Glutamatergic neuron (in vitro differentiated cells): ENCODE results near the gene CNOT11. TPM values are rescaled to one million over a fixed set of nuclear protein-coding genes. Genes with fewer than 3 reads are reported as not detected.

Experiments used
- DNase-seq: peaks from one replicate; pipeline ENCODE4 v3.0.0; 2022
- H3K27ac Mint-ChIP-seq: one replicate; pipeline ENCODE4 v1.8.0; 2020; ENCODE audit warnings: mild to moderate bottlenecking, mixed read lengths, inconsistent platforms; ENCODE audit not compliant: unreplicated experiment
- H3K27me3 Mint-ChIP-seq: one replicate; pipeline ENCODE4 v1.8.0; 2020; ENCODE audit warnings: mild to moderate bottlenecking, moderate library complexity, mixed read lengths, inconsistent platforms; ENCODE audit not compliant: unreplicated experiment
- H3K36me3 Mint-ChIP-seq: one replicate; pipeline ENCODE4 v1.8.0; 2020; ENCODE audit warnings: mild to moderate bottlenecking, mixed read lengths, inconsistent platforms; ENCODE audit not compliant: unreplicated experiment
- H3K4me1 Mint-ChIP-seq: one replicate; pipeline ENCODE4 v1.8.0; 2020; ENCODE audit warnings: mild to moderate bottlenecking, low read depth, mixed read lengths, inconsistent platforms; ENCODE audit not compliant: unreplicated experiment
- H3K4me3 Mint-ChIP-seq: one replicate; pipeline ENCODE4 v1.8.0; 2020; ENCODE audit warnings: mild to moderate bottlenecking, mixed read lengths, inconsistent platforms; ENCODE audit not compliant: unreplicated experiment
- H3K9me3 Mint-ChIP-seq: one replicate; pipeline ENCODE4 v1.8.0; 2020; ENCODE audit warnings: mild to moderate bottlenecking, moderate library complexity, mixed read lengths, inconsistent platforms; ENCODE audit not compliant: unreplicated experiment
- CTCF ChIP-seq: fragments of 200-600 bp; sonication (generic); IDR thresholded peaks from one replicate; pipeline ENCODE4 v1.5.0; 2021; ENCODE audit not compliant: partially characterized antibody, unreplicated experiment
- total RNA-seq: library from RNA; stranded (reverse); fragmentation: NEBNext Ultra II Directional; extraction: Animal tissue kit (Norgen Biotek cat#: 25700); gene quantifications from one replicate; pipeline ENCODE4 v1.2.1, GENCODE V29; 2021; ENCODE audit not compliant: unreplicated experiment

CNOT11 gene
- total RNA-seq, 1 donor from 2014 or later: 35.6 TPM

- Mint-ChIP-seq H3K4me3 (no peak overlapping the region), H3K4me1 (peaks cover 10% of the 10 kb centered on the region), H3K9me3 (peaks cover 8% of the 10 kb centered on the region), H3K27me3 (peaks cover 5% of the 10 kb centered on the region), H3K36me3 (peaks cover 13% of the 10 kb centered on the region), H3K27ac (no peak overlapping the region)
- DNase-seq: no peak
- TF ChIP-seq CTCF: no peak
Measured at GRCh38 chr2:101255501-101255900, 2.8 kb downstream of the CNOT11 start.

DNA sequence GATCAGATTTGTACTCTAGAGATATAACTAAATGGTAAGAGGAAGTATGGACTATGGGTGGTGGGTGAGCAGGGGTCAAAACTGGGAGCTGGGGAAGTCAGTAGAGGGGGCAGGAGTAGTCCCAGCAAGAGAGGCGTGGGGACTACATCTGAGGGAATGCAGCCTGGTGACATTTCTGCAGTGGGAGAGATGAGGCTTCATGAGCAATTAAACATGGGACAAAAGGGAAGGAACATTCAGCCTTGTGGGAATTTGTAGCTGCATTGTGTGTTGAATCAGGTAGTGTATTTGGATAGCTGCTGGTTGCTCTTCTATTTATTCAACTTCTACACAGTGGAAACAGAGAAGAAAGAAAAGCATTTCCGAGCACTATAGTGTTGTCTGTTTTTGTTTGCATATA lies 3.6 kb downstream of the CNOT11 start:
- DNase-seq: no peak
- peaks cover 13% of the 10 kb centered on the region for H3K36me3 Mint-ChIP-seq
- peaks cover 7% of the 10 kb centered on the region for H3K9me3 Mint-ChIP-seq
- no peak overlapping the region for H3K4me3 Mint-ChIP-seq
- no peak for TF ChIP-seq CTCF
- no peak overlapping the region for H3K27ac Mint-ChIP-seq
- peaks cover 5% of the 10 kb centered on the region for H3K27me3 Mint-ChIP-seq
- peaks cover 10% of the 10 kb centered on the region for H3K4me1 Mint-ChIP-seq

DNA sequence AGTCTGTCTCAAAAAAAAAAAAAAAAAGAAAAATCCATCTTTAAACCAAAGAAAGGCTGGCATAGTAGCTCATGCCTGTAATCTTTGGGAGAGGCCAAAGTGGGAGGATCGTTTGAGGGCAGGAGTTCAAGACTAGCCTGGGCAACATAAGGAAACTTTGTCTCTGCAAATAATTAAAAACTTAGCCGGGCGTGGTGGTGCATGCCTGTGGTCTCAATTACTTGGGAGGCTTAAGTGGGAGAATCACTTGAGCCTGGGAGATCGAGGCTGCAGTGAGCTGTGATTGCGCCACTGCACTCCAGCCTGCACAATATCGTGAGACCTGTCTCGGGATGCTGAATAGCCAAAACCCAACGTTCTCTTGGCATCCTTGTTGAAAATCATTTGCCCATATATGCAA lies 6.1 kb downstream of the CNOT11 start:
- peaks cover 4% of the 10 kb centered on the region for H3K4me1 Mint-ChIP-seq
- no peak overlapping the region for H3K27ac Mint-ChIP-seq
- peaks cover 9% of the 10 kb centered on the region for H3K36me3 Mint-ChIP-seq
- no peak overlapping the region for H3K4me3 Mint-ChIP-seq
- peaks cover 1% of the 10 kb centered on the region for H3K9me3 Mint-ChIP-seq
- no peaks in the 10 kb centered on the region for H3K27me3 Mint-ChIP-seq
- no peak for DNase-seq
- TF ChIP-seq CTCF: no peak

- no peak for TF ChIP-seq CTCF
Measured at GRCh38 chr2:101262142-101262541, 9.5 kb downstream of the CNOT11 start.

DNA sequence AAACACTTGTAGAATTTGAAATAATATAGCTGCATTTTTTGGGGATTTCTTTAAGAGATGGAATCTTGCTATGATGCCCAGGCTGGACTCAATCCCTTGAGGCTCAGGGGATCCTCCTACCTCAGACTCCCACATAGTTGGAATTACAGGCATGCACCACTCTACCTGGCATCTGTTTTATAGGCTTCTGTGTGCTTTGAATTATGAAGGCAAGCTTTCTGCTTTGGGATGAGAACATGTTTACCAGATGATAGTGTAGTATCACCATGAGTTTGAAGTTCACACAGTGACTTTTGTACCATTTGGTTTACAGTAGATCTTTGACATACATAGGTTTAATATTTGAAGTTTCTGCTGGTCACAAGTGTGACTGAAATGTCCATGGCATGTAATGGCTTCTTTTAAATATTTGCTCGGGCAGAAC lies 10.7 kb downstream of the CNOT11 start:
- Mint-ChIP-seq H3K36me3 (peaks cover 9% of the 10 kb centered on the region), H3K4me3 (no peak overlapping the region), H3K4me1 (no peaks in the 10 kb centered on the region), H3K9me3 (no peaks in the 10 kb centered on the region), H3K27me3 (no peaks in the 10 kb centered on the region), H3K27ac (no peak overlapping the region)
- no peak for TF ChIP-seq CTCF
- DNase-seq: no peak

More at GRCh38 chr2:101262142-101262541, 9.5 kb downstream of the CNOT11 start:
- Mint-ChIP-seq H3K4me1 (no peaks in the 10 kb centered on the region), H3K36me3 (peaks cover 9% of the 10 kb centered on the region), H3K27ac (no peak overlapping the region), H3K9me3 (peaks cover 1% of the 10 kb centered on the region), H3K4me3 (no peak overlapping the region), H3K27me3 (no peaks in the 10 kb centered on the region)
- DNase-seq: no peak
